ENCODE results near the gene KEAP1. TPM values are rescaled to one million over a fixed set of nuclear protein-coding genes. Genes with fewer than 3 reads are reported as not detected.

The KEAP1 gene
- total and polyA plus RNA-seq, 2 donors (not counting 3 experiments of a cell fraction or from before 2014, with no cell fraction given), result 81.4 to 91.1 TPM

- Histone ChIP-seq H3K36me3 (ENCODE audit: control insufficient read depth in 2 of 2, extremely low read depth in 1 of 2, insufficient read depth in 2 of 2, low read length in 2 of 2) (peaks cover 9 to 10% of the 10 kb centered on the region in 2 experiments), H3K4me3 (replicated peaks in 1 of 3; ENCODE audit: insufficient read depth in 1 of 3, low read depth in 1 of 3, low read length in 3 of 3) (no peak overlapping the region), H3K4me1 (ENCODE audit: control insufficient read depth, extremely low read depth, insufficient read depth, low read length) (peaks cover 7% of the 10 kb centered on the region), H3K79me2 (ENCODE audit: control insufficient read depth, insufficient read depth, low read length) (peaks cover 48% of the 10 kb centered on the region), H3K27ac (ENCODE audit: insufficient read depth, low read depth, low read length) (no peak overlapping the region), H3K9ac (replicated peaks; ENCODE audit: extremely low read depth, insufficient read depth, low read length) (no peak overlapping the region), H2AFZ (ENCODE audit: low read depth, low read length) (no peak overlapping the region), H3K4me2 (ENCODE audit: insufficient read depth, low read length) (no peak overlapping the region), H4K20me1 (replicated peaks; ENCODE audit: control insufficient read depth, extremely low read depth, insufficient read depth, low read length) (no peaks in the 10 kb centered on the region), H3K9me3 (replicated peaks; ENCODE audit: control insufficient read depth, insufficient read depth, low read length) (no peaks in the 10 kb centered on the region), H3K27me3 (ENCODE audit: control insufficient read depth in 2 of 2, insufficient read depth in 2 of 2, low read length in 2 of 2) (no peaks in the 10 kb centered on the region), H3K9me1 (replicated peaks; ENCODE audit: control insufficient read depth, extremely low read depth, insufficient read depth, low read length) (no peaks in the 10 kb centered on the region)
- dilution Hi-C loops (cut with MboI; ENCODE audit: extremely low pct_ligation_motif_present, low sequenced_read_pairs), result no loop called here
- CTCF ChIA-PET, result interaction anchor here (1.4 kb wide), 1 partner anchor 16 kb away, joined by 6 read pairs; no protein-coding TSS in a partner anchor
- no peak for DNase-seq (ENCODE audit: low read depth, low spot score)
- no peak for FAIRE-seq
- BruUV-seq (replicated peaks), result no TSS peak
- intact Hi-C loops (cut with micrococcal nuclease), result loop anchor here (5.0 to 10.0 kb wide), 2 partner anchors 152 to 595 kb away; partner anchors contain the start of gene ILF3
- no peak for TF ChIP-seq GATA2 (IDR thresholded peaks at IDR 0.05; ENCODE audit: insufficient read depth, insufficient read length, low read depth, low read length)
- POLR2A ChIA-PET, result interaction anchor here (1.2 kb wide), 1 partner anchor 17 kb away, joined by 6 read pairs; no protein-coding TSS in a partner anchor
Observed at GRCh38 chr19:10500247-10500592, 2.9 kb downstream of the KEAP1 start.

GRCh38 chr19:10499550-10500246 is 3.5 kb downstream of the KEAP1 start:
- ChIA-PET CTCF (interaction anchor here (1.4 to 1.8 kb wide), 2 partner anchors 16 to 20 kb away, joined by 5 to 6 read pairs; no protein-coding TSS in a partner anchor), POLR2A (interaction anchor here (1.2 kb wide), 1 partner anchor 16 kb away, joined by 6 read pairs; no protein-coding TSS in a partner anchor)
- H3K9me1 ChIP-seq (replicated peaks; ENCODE audit: control insufficient read depth, extremely low read depth, insufficient read depth, low read length), result no peaks in the 10 kb centered on the region
- no peak overlapping the region for H3K27ac ChIP-seq (ENCODE audit: insufficient read depth, low read depth, low read length)
- peaks cover 10% of the 10 kb centered on the region in 2 experiments for H3K36me3 ChIP-seq (ENCODE audit: control insufficient read depth in 2 of 2, extremely low read depth in 1 of 2, insufficient read depth in 2 of 2, low read length in 2 of 2)
- no peak overlapping the region for H3K9ac ChIP-seq (replicated peaks; ENCODE audit: extremely low read depth, insufficient read depth, low read length)
- no peaks in the 10 kb centered on the region for H3K27me3 ChIP-seq (ENCODE audit: control insufficient read depth in 2 of 2, insufficient read depth in 2 of 2, low read length in 2 of 2)
- no peak overlapping the region for H3K4me2 ChIP-seq (ENCODE audit: insufficient read depth, low read length)
- TF ChIP-seq POLR2A (IDR thresholded peaks at IDR 0.05; ENCODE audit: low read depth, low read length) (no peak), CTCF (IDR thresholded peaks at IDR 0.05; ENCODE audit: extremely low read depth in 1 of 2, insufficient read depth in 1 of 2, low read depth in 1 of 2, low read length in 2 of 2) (no peak), GATA2 (IDR thresholded peaks at IDR 0.05; ENCODE audit: insufficient read depth, insufficient read length, low read depth, low read length) (no peak), MYC (IDR thresholded peaks at IDR 0.05; ENCODE audit: low read depth, low read length) (no peak), JUN (IDR thresholded peaks at IDR 0.05; ENCODE audit: borderline replicate concordance, insufficient read depth, insufficient read length, low read depth) (no peak), POLR2AphosphoS5 (IDR thresholded peaks at IDR 0.05; ENCODE audit: insufficient read depth, low read depth, low read length) (no peak), MAX (IDR thresholded peaks at IDR 0.05; ENCODE audit: insufficient read depth, insufficient read length) (no peak), EZH2 (IDR thresholded peaks at IDR 0.05; ENCODE audit: borderline replicate concordance, low read depth, low read length, severe bottlenecking) (no peak), FOS (IDR thresholded peaks at IDR 0.05; ENCODE audit: borderline replicate concordance, insufficient read depth, low read length) (no peak)
- H2AFZ ChIP-seq (ENCODE audit: low read depth, low read length), result no peak overlapping the region
- intact Hi-C loops (cut with micrococcal nuclease), result loop anchor here (5.0 to 10.0 kb wide), 2 partner anchors 153 to 595 kb away; partner anchors contain the start of gene ILF3
- no peaks in the 10 kb centered on the region for H3K9me3 ChIP-seq (replicated peaks; ENCODE audit: control insufficient read depth, insufficient read depth, low read length)
- no TSS peak for BruUV-seq (replicated peaks)
- H4K20me1 ChIP-seq (replicated peaks; ENCODE audit: control insufficient read depth, extremely low read depth, insufficient read depth, low read length), result no peaks in the 10 kb centered on the region
- DNase-seq (ENCODE audit: low read depth, low spot score) (no peak), FAIRE-seq (no peak)
- H3K79me2 ChIP-seq (ENCODE audit: control insufficient read depth, insufficient read depth, low read length), result peaks cover 48% of the 10 kb centered on the region
- H3K4me3 ChIP-seq (replicated peaks in 1 of 3; ENCODE audit: insufficient read depth in 1 of 3, low read depth in 1 of 3, low read length in 3 of 3), result no peak overlapping the region
- peaks cover 7% of the 10 kb centered on the region for H3K4me1 ChIP-seq (ENCODE audit: control insufficient read depth, extremely low read depth, insufficient read depth, low read length)
- dilution Hi-C loops (cut with MboI; ENCODE audit: extremely low pct_ligation_motif_present, low sequenced_read_pairs), result no loop called here

Data from endothelial cell of umbilical vein (primary cell).